Liver (tissue), 3 donors: ENCODE measurements around the gene ATP1B1.

Source experiments
- CTCF ChIP-seq: fragments of 150-350 bp; IDR thresholded peaks from 2 replicates; pipeline ENCODE4 v1.5.1; 2017; ENCODE audit warnings: improper control_type of control experiment, low read depth, low read length; ENCODE audit not compliant: missing input control
- JUND ChIP-seq, 2 donors: IDR thresholded peaks; 2 replicates each; pipeline ENCODE4 v1.6.1; 2016; ENCODE audit warnings: antibody characterized with exemption in 2 of 2
- TAF1 ChIP-seq: conservative IDR thresholded peaks from 2 replicates; pipeline ENCODE4 v1.6.1; 2016; ENCODE audit warnings: antibody characterized with exemption, mild to moderate bottlenecking
- ZBTB33 ChIP-seq: IDR thresholded peaks from 2 replicates; pipeline ENCODE4 v1.6.1; 2016; ENCODE audit warnings: antibody characterized with exemption
- donor health status: healthy.
- donor health status: healthy.

DNA sequence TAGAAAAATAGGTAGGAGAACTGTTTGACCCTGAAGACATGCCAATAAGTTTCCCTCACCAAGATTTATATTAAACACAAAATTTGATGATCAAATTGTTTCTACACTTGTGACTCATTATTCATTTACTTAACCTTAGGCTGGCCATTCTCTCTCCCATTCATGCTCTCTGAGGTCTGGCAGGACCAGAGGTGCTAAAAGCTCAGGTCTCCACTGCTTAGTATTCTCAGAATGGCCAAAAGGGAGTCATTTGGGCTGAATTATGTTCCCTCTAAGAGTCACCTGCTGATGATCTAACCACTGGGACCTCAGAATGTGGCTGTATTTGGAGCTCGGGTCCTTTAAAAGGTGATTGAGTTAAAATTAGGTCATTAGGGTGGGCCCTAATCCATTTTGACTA is 47.1 kb upstream of the ATP1B1 start:
- TF ChIP-seq CTCF (no peak), TAF1 (no peak), ZBTB33 (no peak), JUND (IDR thresholded peaks at IDR 0.05) (no peak)
